Measurements from ENCODE around the gene ADGRG6.

Gene ADGRG6

DNA sequence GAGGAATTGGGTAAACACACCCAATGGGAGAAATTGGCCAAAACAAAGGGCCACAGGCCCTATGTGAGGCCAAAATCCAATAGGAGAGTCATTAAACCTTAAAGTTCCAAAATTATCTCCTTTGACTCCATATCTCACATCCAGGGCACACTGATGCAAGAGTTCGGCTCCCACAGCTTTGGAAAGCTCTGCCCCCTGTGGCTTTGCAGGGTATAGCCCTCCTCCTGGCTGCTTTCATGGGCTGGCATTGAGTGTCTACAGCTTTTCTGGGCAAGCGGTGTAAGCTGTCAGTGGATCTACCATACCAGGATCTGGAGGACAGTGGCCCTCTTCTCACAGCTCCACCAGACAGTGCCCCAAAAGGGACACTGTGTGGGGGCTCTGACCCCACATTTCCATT is 160.5 kb downstream of the ADGRG6 start:
- Histone ChIP-seq H3K9ac (ENCODE audit: low read length) (no peak overlapping the region), H3K9me2 (replicated peaks; ENCODE audit: insufficient read depth, low read length) (no peaks in the 10 kb centered on the region), H2AFZ (ENCODE audit: low read depth, low read length, severe bottlenecking) (no peak overlapping the region), H3K4me3 (ENCODE audit: insufficient read depth, low read length, poor library complexity, severe bottlenecking) (no peak overlapping the region), H3K4me2 (ENCODE audit: low read depth, low read length, poor library complexity, severe bottlenecking) (no peak overlapping the region), H4K20me1 (ENCODE audit: low read depth, low read length) (no peaks in the 10 kb centered on the region), H3K27me3 (ENCODE audit: low read length) (no peaks in the 10 kb centered on the region), H3K27ac (ENCODE audit: low read depth, low read length) (no peak overlapping the region), H3K79me2 (ENCODE audit: insufficient read depth, low read length) (no peaks in the 10 kb centered on the region), H3K9me3 (ENCODE audit: insufficient read depth, low read length) (no peaks in the 10 kb centered on the region), H3F3A (ENCODE audit: insufficient read depth) (no peaks in the 10 kb centered on the region), H3K36me3 (ENCODE audit: low read length) (no peaks in the 10 kb centered on the region)
- TF ChIP-seq, protein P1, sequence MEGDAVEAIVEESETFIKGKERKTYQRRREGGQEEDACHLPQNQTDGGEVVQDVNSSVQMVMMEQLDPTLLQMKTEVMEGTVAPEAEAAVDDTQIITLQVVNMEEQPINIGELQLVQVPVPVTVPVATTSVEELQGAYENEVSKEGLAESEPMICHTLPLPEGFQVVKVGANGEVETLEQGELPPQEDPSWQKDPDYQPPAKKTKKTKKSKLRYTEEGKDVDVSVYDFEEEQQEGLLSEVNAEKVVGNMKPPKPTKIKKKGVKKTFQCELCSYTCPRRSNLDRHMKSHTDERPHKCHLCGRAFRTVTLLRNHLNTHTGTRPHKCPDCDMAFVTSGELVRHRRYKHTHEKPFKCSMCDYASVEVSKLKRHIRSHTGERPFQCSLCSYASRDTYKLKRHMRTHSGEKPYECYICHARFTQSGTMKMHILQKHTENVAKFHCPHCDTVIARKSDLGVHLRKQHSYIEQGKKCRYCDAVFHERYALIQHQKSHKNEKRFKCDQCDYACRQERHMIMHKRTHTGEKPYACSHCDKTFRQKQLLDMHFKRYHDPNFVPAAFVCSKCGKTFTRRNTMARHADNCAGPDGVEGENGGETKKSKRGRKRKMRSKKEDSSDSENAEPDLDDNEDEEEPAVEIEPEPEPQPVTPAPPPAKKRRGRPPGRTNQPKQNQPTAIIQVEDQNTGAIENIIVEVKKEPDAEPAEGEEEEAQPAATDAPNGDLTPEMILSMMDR (IDR thresholded peaks at IDR 0.05; ENCODE audit: insufficient read depth, low read length, poor library complexity, severe bottlenecking), result no peak
- TF ChIP-seq EZH2phosphoT487 (conservative IDR thresholded peaks at IDR 0.05; ENCODE audit: low read length), result no peak

DNA sequence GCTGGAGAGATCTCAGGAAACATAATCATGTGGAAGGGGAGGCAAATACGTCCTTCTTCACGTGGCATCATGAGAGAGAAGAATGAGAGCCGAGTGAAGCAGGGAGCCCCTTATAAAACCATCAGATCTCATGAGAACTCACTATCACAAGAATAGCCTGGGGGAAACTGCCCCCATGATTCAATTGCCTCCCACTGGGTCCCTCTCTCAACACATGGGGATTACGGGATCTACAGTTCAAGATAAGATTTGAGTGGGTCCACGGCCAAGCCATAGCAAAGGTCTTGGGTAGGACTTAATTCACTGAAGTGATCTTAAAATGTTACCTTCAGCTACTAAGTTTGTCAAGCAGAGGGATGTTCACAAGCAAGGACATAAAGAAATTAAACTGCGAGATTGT is 162.2 kb downstream of the ADGRG6 start:
- H3F3A ChIP-seq (ENCODE audit: insufficient read depth), result no peaks in the 10 kb centered on the region
- H3K9ac ChIP-seq (ENCODE audit: low read length), result no peak overlapping the region
- no peaks in the 10 kb centered on the region for H3K79me2 ChIP-seq (ENCODE audit: insufficient read depth, low read length)
- H3K9me3 ChIP-seq (ENCODE audit: insufficient read depth, low read length), result no peaks in the 10 kb centered on the region
- TF ChIP-seq, protein P1 (IDR thresholded peaks at IDR 0.05; ENCODE audit: insufficient read depth, low read length, poor library complexity, severe bottlenecking), result no peak
- no peak for TF ChIP-seq EZH2phosphoT487 (conservative IDR thresholded peaks at IDR 0.05; ENCODE audit: low read length)
- H3K9me2 ChIP-seq (replicated peaks; ENCODE audit: insufficient read depth, low read length), result no peaks in the 10 kb centered on the region
- H4K20me1 ChIP-seq (ENCODE audit: low read depth, low read length), result no peaks in the 10 kb centered on the region
- no peak overlapping the region for H2AFZ ChIP-seq (ENCODE audit: low read depth, low read length, severe bottlenecking)
- H3K27me3 ChIP-seq (ENCODE audit: low read length), result no peaks in the 10 kb centered on the region
- H3K36me3 ChIP-seq (ENCODE audit: low read length), result no peaks in the 10 kb centered on the region
- H3K4me2 ChIP-seq (ENCODE audit: low read depth, low read length, poor library complexity, severe bottlenecking), result no peak overlapping the region
- H3K4me3 ChIP-seq (ENCODE audit: insufficient read depth, low read length, poor library complexity, severe bottlenecking), result no peak overlapping the region
- H3K27ac ChIP-seq (ENCODE audit: low read depth, low read length), result no peak overlapping the region

DNA sequence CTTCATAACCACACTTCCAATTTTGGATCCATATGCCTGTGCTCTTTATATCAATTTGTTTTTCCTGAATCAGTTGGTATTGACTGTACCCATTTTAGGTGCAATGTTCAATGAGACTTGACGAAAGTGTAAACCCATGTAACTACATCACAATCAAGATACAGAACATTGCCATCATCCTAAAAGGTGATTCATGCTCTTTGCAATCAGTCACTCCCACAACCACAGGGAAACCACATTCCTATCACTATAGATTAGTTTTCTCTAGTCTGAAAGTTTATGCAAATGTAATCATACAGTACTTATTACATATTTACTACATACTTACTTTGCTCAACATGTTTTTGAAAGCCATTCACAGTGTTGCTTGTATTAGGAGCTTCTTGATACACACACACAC is 167.4 kb downstream of the ADGRG6 start:
- Histone ChIP-seq H3K27ac (ENCODE audit: low read depth, low read length) (no peak overlapping the region), H3K9ac (ENCODE audit: low read length) (no peak overlapping the region), H3K4me2 (ENCODE audit: low read depth, low read length, poor library complexity, severe bottlenecking) (no peak overlapping the region), H4K20me1 (ENCODE audit: low read depth, low read length) (no peaks in the 10 kb centered on the region), H3K9me2 (replicated peaks; ENCODE audit: insufficient read depth, low read length) (no peaks in the 10 kb centered on the region), H3K9me3 (ENCODE audit: insufficient read depth, low read length) (no peaks in the 10 kb centered on the region), H3K27me3 (ENCODE audit: low read length) (no peaks in the 10 kb centered on the region), H3F3A (ENCODE audit: insufficient read depth) (no peaks in the 10 kb centered on the region), H3K36me3 (ENCODE audit: low read length) (no peaks in the 10 kb centered on the region), H2AFZ (ENCODE audit: low read depth, low read length, severe bottlenecking) (no peak overlapping the region), H3K79me2 (ENCODE audit: insufficient read depth, low read length) (no peaks in the 10 kb centered on the region), H3K4me3 (ENCODE audit: insufficient read depth, low read length, poor library complexity, severe bottlenecking) (no peak overlapping the region)
- TF ChIP-seq, protein P1 (IDR thresholded peaks at IDR 0.05; ENCODE audit: insufficient read depth, low read length, poor library complexity, severe bottlenecking), result no peak
- no peak for TF ChIP-seq EZH2phosphoT487 (conservative IDR thresholded peaks at IDR 0.05; ENCODE audit: low read length)
